Lower leg skin (tissue), 4 donors: Measurements from ENCODE around the gene PPIF. TPM values are rescaled to one million over a fixed set of nuclear protein-coding genes. Genes with fewer than 3 reads are reported as not detected.

Source experiments
- DNase-seq, 2 donors: peaks; one replicate each; pipeline ENCODE4 v3.0.0-alpha.2; 2019; ENCODE audit warnings: low spot score in 2 of 2
- H3K4me3 ChIP-seq: fragments of 200-600 bp; sonication (generic); 2 replicates; pipeline ENCODE4 v1.5.1; 2017; ENCODE audit warnings: mild to moderate bottlenecking, low read depth; ENCODE audit not compliant: poor library complexity, severe bottlenecking
- CTCF ChIP-seq, 3 donors: fragments of 450-650 bp; IDR thresholded peaks; one replicate each; pipeline ENCODE4 v1.5.1; 2016; ENCODE audit warnings: antibody characterized with exemption in 3 of 3, mild to moderate bottlenecking in 3 of 3, moderate library complexity in 2 of 3
- POLR2A ChIP-seq, 2 donors: fragments of 450-650 bp; IDR thresholded peaks; one replicate each; pipeline ENCODE4 v1.6.1; 2016 to 2017; ENCODE audit warnings: antibody characterized with exemption in 2 of 2, mild to moderate bottlenecking in 1 of 2, moderate library complexity in 1 of 2
- WGBS, 2 donors: methylation state at CpG; one replicate each; pipeline ENCODE4 v1.1.5; 2018; 5-methylcytosine and 5-hydroxymethylcytosine counted together
- intact Hi-C: fragments of 100-400 bp; cut with DNase I; formaldehyde crosslinking; loops from one replicate; pipeline ENCODE4 v1.15.0; 2023; ENCODE audit warnings: low total_unique reads
- total RNA-seq, 4 donors: library from RNA; depleted of rRNA; stranded (reverse); fragments of >200 nt; gene quantifications; one replicate each; pipeline ENCODE4 v1.1.0, GENCODE V29; 2016

The PPIF gene
- total RNA-seq, 4 donors from 2014 or later: 59.3 to 123 (median 78.3) TPM

- WGBS, 2 donors: 86 to 92% methylated on average over 5 of the region's 5 CpGs
- intact Hi-C loops: no loop called here
- H3K4me3 ChIP-seq: no peak overlapping the region
- peak in 1 of 2 donors; percentile 64 for DNase-seq
- no peak for TF ChIP-seq CTCF (IDR thresholded peaks at IDR 0.05)
- no peak for TF ChIP-seq POLR2A (IDR thresholded peaks at IDR 0.05)
Measured at GRCh38 chr10:79342295-79342761, 4.9 kb upstream of the PPIF start.

DNA sequence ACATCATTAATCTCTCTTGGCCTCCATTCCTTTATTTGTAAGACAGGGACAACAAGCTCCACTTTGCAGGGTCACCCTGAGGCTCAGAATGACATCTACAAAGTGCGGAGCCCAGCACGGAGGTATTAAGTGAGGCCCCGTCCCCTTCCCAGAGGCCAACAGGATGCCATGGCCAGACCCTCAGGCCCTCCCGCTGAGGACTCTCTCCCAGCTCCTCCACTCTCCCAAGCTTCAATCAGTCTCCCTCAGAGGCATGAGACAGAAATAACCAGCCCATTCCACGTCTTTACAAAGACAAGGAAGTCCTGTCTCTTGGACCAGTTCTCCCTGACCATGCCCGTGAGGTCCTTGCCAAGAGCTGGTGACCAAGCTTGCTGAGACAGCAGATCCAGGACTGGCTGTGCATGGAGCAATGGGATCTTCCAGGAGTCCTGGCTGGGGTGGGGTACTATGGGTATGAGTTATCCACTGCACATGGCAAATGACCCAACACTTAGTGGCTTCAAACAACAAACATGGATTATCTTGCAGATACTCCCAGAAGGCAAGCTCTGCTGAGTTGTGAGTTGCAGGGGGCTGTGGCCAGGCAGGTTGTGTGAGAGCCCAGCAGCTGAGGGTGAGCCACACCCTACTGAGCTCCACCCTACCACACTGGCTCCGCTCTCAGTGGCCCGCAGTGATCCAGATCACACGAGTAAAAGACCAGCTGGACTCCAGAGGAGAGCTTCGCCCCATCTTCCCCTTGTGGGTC is 4.3 kb upstream of the PPIF start:
- intact Hi-C loops: no loop called here
- 64 to 73% methylated on average over 10 of the region's 10 CpGs for WGBS, 2 donors
- TF ChIP-seq POLR2A (IDR thresholded peaks at IDR 0.05): no peak
- no peak for TF ChIP-seq CTCF (IDR thresholded peaks at IDR 0.05)
- DNase-seq: peak in 1 of 2 donors; percentile 78
- no peak overlapping the region for H3K4me3 ChIP-seq

- H3K4me3 ChIP-seq: no peak overlapping the region
- intact Hi-C loops: no loop called here
- DNase-seq: peak in 1 of 2 donors; percentile 68
- TF ChIP-seq CTCF (IDR thresholded peaks at IDR 0.05) (no peak), POLR2A (IDR thresholded peaks at IDR 0.05) (no peak)
- 59 to 73% methylated on average over 3 of the region's 3 CpGs for WGBS, 2 donors
Measured at GRCh38 chr10:79344502-79345195, 2.6 kb upstream of the PPIF start.

DNA sequence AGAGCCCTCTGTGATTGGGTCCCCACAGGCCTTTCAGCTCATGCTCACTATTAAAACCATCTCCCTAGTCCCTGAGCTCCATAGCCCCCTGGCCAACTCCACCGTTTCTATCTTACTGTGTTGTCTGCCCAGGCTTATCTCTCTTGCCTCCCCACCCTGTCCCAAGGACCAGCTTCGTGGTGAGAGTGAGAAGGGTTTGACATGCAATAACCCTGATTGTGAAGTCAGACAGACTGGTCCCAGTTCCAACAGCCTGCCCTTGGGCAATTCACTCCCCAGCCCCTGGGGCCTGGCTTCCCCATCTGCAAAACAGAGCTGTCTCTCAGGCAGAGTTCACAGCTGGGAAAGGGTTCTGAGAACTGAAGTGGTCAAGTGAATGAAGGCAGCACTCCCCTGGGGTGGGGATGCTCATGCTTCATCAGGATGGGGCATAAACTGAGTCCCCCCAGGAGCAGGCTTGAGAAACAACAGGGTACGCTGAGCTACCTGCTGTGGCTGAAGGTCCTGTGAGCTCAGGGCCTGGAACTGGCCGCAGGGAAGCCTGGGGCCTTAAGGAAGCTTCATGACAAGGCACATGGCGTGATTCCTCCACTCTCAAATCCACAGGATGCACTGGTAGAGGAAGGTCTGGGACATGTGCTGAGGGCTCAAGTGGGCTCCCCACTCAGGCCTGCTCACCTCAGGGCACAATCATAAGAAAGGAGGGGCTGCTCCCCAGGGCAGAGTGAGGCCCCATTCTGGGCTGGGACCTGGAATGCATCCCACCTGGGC is 1.8 kb upstream of the PPIF start:
- DNase-seq: peak in 1 of 2 donors; percentile 82
- intact Hi-C loops: no loop called here
- WGBS, 2 donors: 87 to 89% methylated on average over 5 of the region's 5 CpGs

GRCh38 chr10:79346012-79346340 is 1.3 kb upstream of the PPIF start:
- intact Hi-C loops: no loop called here
- 100% methylated on average over 1 to 2 of the region's 2 CpGs for WGBS, 2 donors
- TF ChIP-seq POLR2A (IDR thresholded peaks at IDR 0.05): no peak
- no peak for TF ChIP-seq CTCF (IDR thresholded peaks at IDR 0.05)
- H3K4me3 ChIP-seq: no peak overlapping the region
- DNase-seq: no peak

More for the DNA sequence above, 1.8 kb upstream of the PPIF start:
- TF ChIP-seq CTCF (IDR thresholded peaks at IDR 0.05): no peak
- no peak for TF ChIP-seq POLR2A (IDR thresholded peaks at IDR 0.05)
- no peak overlapping the region for H3K4me3 ChIP-seq
